Left lung (tissue), 10 donors: ENCODE measurements around the gene MEOX1. TPM values are rescaled to one million over a fixed set of nuclear protein-coding genes. Genes with fewer than 3 reads are reported as not detected.

Experiments
- ATAC-seq: fragments of 200-7000 bp; cut with Tn5 transposase; one replicate; pipeline ENCODE4 v1.9.1; 2020; ENCODE audit warnings: moderate library complexity
- DNase-seq, 4 donors: peaks; one replicate each; pipeline ENCODE4 v3.0.0-alpha.2; 2013 to 2020
- H3K27ac ChIP-seq, 2 donors: fragments of 200-600 bp; sonication (generic) in 1 of 2; one replicate each; pipeline versions ENCODE4 v1.5.0 to v1.8.0; 2020 to 2021
- H3K27me3 ChIP-seq, 2 donors: fragments of 200-600 bp; sonication (generic) in 1 of 2; one replicate each; pipeline versions ENCODE4 v1.5.0 to v1.8.0; 2020 to 2021
- H3K36me3 ChIP-seq, 2 donors: fragments of 200-600 bp; sonication (generic) in 1 of 2; one replicate each; pipeline versions ENCODE4 v1.5.0 to v1.8.0; 2020 to 2021
- H3K4me1 ChIP-seq, 2 donors: fragments of 200-600 bp; one replicate each; pipeline ENCODE4 v1.8.0; 2021
- H3K4me3 ChIP-seq, 2 donors: fragments of 200-600 bp; sonication (generic) in 1 of 2; one replicate each; pipeline versions ENCODE4 v1.5.0 to v1.8.0; 2020 to 2021; ENCODE audit warnings: mild to moderate bottlenecking in 1 of 2
- H3K9me3 ChIP-seq, 2 donors: fragments of 200-600 bp; sonication (generic) in 1 of 2; one replicate each; pipeline versions ENCODE4 v1.5.0 to v1.8.0; 2020 to 2021
- CTCF ChIP-seq, 2 donors: fragments of 200-600 bp; sonication (generic) in 1 of 2; IDR thresholded peaks; one replicate each; pipeline versions ENCODE4 v1.5.0 to v1.8.0; 2021; ENCODE audit warnings: antibody characterized with exemption in 2 of 2
- intact Hi-C, 2 donors: fragments of 100-400 bp; cut with DNase I; formaldehyde crosslinking; loops; one replicate each; pipeline versions ENCODE4 v1.11.2 to v1.14.2; 2022
- polyA plus RNA-seq, 6 donors: library from polyadenylated mRNA; unstranded; fragments of 120-200 nt; gene quantifications; one replicate each; pipeline ENCODE4 v1.2.1, GENCODE V29; 2013; ENCODE audit not compliant: insufficient read length in 6 of 6
- total RNA-seq, 2 donors: library from RNA; stranded (reverse); fragmentation: NEBNext Ultra II Directional; extraction: Animal tissue kit (Norgen Biotek cat#: 25700); gene quantifications; one replicate each; pipeline ENCODE4 v1.2.1, GENCODE V29; 2021
- donor health status: DM: no; HTN: yes; CAD: no.
- donor health status: DM: no; HTN: no; CAD: no.

The MEOX1 gene
- total and polyA plus RNA-seq, 8 donors: 0.29 to 1.5 (median 0.36) TPM

GRCh38 chr17:43660816-43661493 is 767 bp downstream of the MEOX1 start:
- no peaks in the 10 kb centered on the region for H3K36me3 ChIP-seq
- H3K27ac ChIP-seq: no peak overlapping the region
- no peak for TF ChIP-seq CTCF (IDR thresholded peaks at IDR 0.05)

GRCh38 chr17:43659823-43660617 is 1.7 kb downstream of the MEOX1 start:
- intact Hi-C loops: no loop called here
- H3K27me3 ChIP-seq: peaks cover 0 to 6% of the 10 kb centered on the region in 2 donors
- H3K9me3 ChIP-seq: no peaks in the 10 kb centered on the region
- no peaks in the 10 kb centered on the region for H3K36me3 ChIP-seq
- TF ChIP-seq CTCF (IDR thresholded peaks at IDR 0.05): no peak
- ATAC-seq: no peak
- DNase-seq: no peak
- H3K4me3 ChIP-seq: no peak overlapping the region
- H3K4me1 ChIP-seq: peaks cover 0 to 15% of the 10 kb centered on the region in 2 donors
- H3K27ac ChIP-seq: no peak overlapping the region

More at GRCh38 chr17:43660816-43661493, 767 bp downstream of the MEOX1 start:
- H3K27me3 ChIP-seq: peaks cover 0 to 6% of the 10 kb centered on the region in 2 donors
- peaks cover 0 to 8% of the 10 kb centered on the region in 2 donors for H3K4me1 ChIP-seq
- no peak overlapping the region for H3K4me3 ChIP-seq
- ATAC-seq (no peak), DNase-seq (no peak)
- intact Hi-C loops: no loop called here
- H3K9me3 ChIP-seq: no peaks in the 10 kb centered on the region

DNA sequence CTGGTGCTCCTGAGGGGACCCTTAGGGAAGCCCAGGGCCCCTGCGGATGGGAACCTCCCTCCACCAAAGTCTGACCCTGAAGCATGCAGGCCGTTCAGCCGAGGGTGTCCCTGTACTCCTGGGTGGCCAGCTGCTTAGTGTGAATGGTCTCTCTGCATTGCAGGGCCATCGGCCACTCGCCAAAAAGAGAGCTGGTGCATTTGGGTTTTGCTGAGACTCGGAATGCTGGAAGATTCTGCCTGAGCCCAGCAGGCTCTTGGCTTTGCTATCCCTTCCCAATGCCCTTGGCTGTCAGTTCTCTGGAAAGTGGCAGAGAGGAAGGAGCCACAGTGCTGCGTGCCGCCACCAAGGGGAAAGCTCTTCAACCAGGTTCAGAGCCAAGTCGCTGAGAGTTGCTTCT is 2.8 kb downstream of the MEOX1 start:
- Histone ChIP-seq H3K4me1 (peaks cover 0 to 16% of the 10 kb centered on the region in 2 donors), H3K36me3 (no peaks in the 10 kb centered on the region), H3K9me3 (no peaks in the 10 kb centered on the region), H3K27ac (no peak overlapping the region), H3K4me3 (no peak overlapping the region), H3K27me3 (peaks cover 0 to 6% of the 10 kb centered on the region in 2 donors)
- DNase-seq: no peak
- TF ChIP-seq CTCF (IDR thresholded peaks at IDR 0.05): no peak
- ATAC-seq: no peak
- intact Hi-C loops: no loop called here

DNA sequence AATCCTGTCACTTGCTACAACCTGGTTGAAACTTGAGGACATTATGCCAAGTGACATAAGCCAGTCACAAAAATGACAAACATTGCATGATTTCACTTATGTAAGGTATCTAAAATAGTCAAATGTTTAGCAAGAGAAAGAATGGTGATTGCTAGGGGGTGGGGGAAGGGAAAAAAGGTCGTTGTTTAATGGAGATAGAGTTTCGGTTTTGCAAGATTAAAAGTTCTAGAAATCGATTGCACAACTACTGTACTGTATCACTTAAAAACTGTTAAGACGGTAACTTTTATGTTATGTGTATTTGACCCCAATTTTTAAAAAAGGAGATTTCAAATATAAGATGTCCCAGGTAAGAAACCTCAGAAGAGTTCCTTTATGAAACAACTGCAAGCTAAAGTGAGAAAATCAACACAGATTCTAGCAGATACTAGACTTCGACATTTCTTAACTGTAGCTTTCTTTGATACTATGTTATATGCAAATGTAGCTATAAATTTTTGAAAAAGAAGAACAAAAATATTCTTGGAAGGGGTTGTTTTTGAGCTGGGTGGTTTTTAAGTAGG is 5.9 kb downstream of the MEOX1 start:
- Histone ChIP-seq H3K27ac (no peak overlapping the region), H3K36me3 (no peaks in the 10 kb centered on the region), H3K4me1 (peaks cover 0 to 20% of the 10 kb centered on the region in 2 donors), H3K4me3 (no peak overlapping the region), H3K27me3 (no peaks in the 10 kb centered on the region), H3K9me3 (no peaks in the 10 kb centered on the region)
- ATAC-seq (peak; percentile 50), DNase-seq (no peak)
- intact Hi-C loops: no loop called here
- TF ChIP-seq CTCF (IDR thresholded peaks at IDR 0.05): no peak

GRCh38 chr17:43652124-43652480 is 9.6 kb downstream of the MEOX1 start:
- TF ChIP-seq CTCF (IDR thresholded peaks at IDR 0.05): no peak
- H3K36me3 ChIP-seq: no peaks in the 10 kb centered on the region
- no peak for ATAC-seq
- intact Hi-C loops: no loop called here
- no peaks in the 10 kb centered on the region for H3K9me3 ChIP-seq
- no peak overlapping the region for H3K4me3 ChIP-seq
- DNase-seq: no peak
- no peaks in the 10 kb centered on the region for H3K27me3 ChIP-seq
- H3K4me1 ChIP-seq: peaks cover 0 to 26% of the 10 kb centered on the region in 2 donors
- no peak overlapping the region for H3K27ac ChIP-seq
